Measurements from ENCODE around the gene SERPINB10.

DNA sequence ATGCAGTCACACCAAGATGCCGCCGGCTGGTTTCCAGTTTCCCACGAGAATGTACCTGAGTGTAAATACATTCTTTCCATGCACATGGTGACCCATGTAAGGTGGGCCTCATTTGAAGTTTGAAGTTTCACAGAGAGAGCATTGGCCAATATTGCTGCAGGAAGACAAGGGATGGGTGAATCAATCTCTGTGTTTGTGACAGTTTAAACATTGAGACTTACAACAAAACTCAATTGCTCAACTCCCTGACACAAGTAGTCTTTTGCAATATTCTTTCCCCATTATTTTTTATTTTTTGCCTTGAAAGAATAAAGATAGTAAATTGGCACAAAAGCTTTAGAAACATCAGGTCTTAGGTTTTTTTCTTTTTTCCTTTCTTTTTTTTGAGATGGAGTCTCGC, 15.2 kb upstream of the SERPINB10 start:
- TF ChIP-seq GATA3 (IDR thresholded peaks at IDR 0.05; ENCODE audit: low read depth, low read length) (no peak), GATA2 (IDR thresholded peaks at IDR 0.05; ENCODE audit: low read depth, low read length) (no peak)

Data from SH-SY5Y (cell line).